NCI-H524 treated with DMSO at 0.1 percent for 48 hours (cell line): Measurements from ENCODE around the gene FAM222A.

Experiments used
- DNase-seq: peaks from one replicate; lab custom pipeline; 2025; lab: John Stamatoyannopoulos, UW

The FAM222A gene

GRCh38 chr12:109738209-109738608, 24.6 kb downstream of the FAM222A start:
- DNase-seq, result no peak

DNA sequence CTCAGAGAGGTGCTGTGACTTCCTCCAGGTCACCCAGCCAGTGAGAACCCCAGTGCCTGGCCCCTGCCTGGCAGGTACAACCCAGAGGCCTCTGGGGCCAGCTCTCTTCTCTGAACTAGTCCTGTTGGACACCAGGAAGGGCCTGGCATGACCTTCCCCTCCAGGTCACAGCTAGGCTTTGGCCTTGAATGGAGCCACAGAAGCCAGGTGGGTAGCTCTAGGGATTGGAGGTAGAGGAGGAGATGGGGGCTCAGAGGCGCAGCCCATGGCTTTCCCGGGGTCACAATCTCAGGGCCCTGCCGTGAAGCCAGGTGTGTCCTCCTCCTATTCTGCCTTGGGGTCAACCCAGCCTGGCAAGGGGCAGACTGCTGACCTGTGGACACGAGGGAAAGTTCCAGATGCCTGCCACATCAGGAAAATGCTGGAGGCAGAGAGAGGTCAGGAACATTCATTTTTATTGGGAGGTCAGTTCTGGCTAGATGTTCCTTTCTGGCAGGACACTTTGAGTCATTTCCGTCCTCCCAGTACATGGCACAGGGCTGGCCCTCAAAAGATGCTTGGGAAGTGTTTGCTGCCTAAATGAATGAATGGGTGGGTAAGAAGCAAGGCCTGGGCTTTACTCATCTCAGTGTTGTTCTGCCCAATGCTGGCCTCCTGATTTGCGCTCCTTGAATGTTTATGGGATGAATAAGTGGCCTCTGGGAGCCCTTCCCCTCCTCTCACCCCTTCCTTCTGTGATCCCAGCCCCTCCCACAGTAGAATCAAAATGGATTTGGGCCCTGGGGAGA, 25.4 kb downstream of the FAM222A start:
- DNase-seq, result no peak

DNA sequence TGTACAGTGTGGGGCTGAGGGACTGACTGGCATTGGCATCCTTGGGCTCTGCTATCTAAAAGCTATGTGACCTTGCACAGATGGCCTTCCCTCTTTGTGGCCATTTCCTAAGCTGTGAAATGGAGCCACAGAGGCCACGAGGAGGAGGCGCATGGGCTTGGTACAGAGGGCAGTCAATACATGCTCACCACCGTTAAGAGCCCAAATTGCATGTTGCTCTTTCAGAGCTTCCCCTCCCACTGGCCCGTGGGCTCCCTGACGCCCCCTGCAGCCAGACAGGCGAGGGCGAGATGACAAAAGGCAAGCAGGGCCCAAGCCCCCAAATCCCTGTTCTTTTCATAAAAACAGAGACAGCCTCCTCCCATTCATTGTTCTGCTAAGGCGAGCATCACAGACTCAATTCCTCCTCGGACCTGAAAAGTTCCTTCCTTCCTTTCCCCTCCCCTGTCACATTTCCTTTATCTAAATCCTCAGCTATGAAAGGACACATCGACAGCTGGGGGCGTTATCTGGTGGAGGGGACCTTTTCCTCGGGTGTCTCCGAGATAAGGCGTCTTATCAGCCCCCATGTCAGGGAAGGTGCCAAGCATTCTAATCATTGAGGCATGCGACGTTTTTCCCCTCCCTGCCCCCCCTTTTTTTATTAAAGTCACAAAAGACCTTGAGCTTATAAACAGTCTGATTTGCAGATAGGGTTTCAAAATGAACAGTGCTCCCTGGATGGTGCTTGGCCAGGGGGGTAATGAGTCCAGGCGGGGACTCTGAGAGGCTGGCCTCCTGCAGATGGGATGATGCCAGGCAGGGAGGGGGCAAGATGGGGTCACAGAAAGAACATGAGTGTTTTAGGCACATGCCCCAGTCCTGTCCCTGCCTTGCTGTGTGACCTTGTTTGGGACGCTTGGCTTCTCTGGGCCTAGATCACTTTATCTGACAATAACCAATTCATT, 26.4 kb downstream of the FAM222A start:
- DNase-seq, result no peak

DNA sequence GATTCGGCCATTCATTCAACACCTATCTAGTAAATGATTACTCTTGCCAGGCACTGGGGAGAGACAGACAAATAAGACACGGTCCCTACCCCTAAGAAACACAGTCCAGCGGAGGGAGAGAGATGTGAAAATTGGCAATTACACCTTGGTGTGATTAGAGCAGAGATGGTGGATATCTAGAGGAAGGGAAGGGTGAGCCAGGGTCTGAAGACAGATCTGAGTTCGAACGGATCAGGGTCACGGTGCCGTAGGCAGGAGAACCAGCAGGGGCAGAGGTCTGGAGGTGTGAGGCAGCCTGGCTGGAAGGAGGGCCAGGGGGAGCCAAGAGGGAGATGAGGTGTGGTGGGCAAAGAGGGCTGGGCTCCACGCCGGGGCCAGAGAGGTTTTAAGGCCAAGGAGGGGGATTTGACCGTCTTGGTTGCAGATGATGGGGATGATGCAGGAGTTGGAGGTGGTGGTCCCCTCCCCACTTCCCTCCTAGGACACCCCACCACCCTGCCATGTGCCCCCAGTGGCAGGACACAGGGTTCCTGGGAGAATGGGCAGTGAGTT, 27.1 kb downstream of the FAM222A start:
- no peak for DNase-seq

DNA sequence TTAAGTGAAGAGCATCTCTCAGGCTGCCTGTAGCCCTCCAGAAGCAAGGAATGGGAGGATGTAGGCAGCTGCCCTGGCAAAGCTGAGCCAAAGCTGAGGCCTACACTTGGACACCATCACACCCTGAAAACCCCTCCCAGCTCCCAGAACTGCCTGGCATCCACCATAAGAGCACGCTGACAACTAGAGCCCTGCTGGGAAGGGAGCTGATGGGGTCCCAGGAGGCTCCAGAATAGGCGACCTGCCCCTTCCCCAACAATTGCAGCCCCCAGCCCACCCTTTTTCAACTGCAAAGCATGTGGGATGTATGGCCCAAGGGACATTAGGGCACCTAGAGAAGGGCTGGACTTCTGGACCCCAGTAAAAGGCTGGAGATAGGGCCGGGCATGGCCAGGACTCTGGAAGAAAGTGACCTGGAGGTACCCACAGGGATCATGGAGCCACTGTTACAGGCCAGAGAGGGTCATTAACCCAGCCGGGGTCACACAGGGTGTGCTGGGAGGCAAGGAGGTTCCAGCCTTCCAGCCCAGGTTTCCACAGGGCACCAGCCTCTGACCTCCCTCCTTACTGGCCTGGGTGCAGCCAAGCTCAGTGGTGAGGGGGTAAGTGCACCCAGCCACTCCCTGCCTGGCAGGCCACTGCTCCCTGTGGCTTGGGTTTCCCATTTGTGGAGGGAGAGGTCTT, 27.8 kb downstream of the FAM222A start:
- no peak for DNase-seq

GRCh38 chr12:109741970-109742703, 28.5 kb downstream of the FAM222A start:
- DNase-seq, result no peak

GRCh38 chr12:109743076-109743910, 29.7 kb downstream of the FAM222A start:
- DNase-seq, result no peak

GRCh38 chr12:109744026-109744425, 30.4 kb downstream of the FAM222A start:
- DNase-seq, result no peak

DNA sequence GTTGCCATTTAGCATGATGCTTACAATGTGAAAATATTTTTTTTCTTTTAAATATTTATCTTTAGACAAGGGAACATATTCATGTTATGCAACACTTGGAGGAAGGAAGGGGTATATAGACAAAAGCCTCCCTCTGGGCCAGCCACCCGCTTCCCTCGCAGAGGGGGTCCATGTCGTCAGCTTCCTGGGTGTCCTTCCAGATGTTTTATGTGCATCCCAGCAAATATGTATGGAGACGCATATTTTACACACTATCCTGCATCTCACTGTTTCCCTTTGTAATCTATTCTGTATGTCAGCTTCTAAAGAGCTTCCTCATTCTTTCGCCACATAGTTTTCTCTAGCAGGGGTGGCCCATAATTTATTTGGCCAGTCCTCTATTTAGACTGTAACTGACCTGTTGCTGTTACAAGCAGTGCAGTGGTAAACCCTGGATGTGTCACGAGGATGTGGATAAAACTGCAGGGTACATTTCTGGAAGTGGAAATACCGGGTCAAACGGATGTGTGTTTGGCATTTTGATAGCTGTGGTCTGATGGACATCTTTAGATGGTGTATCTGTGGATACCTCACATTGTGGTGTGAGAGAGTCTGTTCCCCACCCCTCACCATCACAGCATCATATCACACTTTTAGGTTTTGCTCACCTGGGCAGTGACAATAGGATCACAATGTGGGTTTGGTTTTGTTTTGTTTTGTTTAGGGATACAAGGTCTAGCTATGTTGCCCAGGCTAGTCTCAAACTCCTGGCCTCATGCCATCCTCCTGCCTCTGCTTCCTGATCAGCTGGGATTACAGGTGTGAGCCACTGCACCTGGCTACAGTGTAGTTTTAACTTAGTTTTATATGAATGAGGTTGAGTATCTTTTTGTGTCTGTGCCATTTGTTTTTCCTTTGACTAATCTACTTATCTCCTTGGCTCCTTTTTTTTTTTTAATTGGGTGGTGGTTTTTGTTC, 31.6 kb downstream of the FAM222A start:
- DNase-seq, result no peak

DNA sequence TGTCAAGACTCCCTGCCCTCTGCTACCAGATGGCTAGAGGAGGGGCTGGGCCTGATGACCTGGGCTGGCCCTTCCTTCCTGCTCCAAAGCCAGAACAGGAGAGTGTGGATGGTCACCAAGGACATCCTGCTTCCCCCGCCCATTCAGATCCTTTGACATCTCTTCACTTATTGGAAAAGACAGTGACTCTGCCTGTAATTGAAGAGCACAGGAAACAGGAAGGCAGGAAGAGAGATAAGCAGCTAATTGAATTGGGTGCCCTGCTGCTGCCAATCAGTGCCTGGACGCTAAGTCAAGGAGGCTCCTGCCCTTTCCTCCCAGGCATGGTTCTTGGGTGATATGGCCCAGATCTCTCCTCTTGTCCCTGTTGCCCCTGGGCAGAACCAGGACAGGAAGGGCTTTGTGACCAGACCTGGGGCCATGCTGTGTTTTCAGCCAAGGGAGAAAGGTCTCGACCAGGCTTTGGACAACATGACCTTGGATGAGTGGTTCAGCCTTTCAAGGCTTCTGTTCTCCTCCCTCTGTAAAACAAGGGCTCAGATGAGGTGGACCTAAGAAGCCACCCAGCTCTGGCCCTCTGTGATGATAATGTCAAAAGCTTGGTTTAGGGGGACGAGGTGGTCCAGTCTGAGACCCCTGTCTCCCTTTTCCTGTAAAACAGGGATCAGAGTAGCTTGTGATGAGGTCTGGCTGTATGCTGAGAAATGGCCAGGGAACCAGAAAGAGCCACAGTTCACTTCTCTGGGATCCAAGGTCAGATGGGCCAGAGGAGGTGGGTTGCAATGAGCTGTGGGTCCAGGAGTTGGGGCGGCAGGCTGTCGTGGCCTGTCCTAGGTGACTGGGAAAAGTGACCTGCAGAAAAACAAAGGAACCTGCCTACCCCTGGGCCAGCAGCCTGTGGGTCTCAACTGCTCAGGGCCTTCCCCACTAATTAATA, 38.8 kb downstream of the FAM222A start:
- no peak for DNase-seq

DNA sequence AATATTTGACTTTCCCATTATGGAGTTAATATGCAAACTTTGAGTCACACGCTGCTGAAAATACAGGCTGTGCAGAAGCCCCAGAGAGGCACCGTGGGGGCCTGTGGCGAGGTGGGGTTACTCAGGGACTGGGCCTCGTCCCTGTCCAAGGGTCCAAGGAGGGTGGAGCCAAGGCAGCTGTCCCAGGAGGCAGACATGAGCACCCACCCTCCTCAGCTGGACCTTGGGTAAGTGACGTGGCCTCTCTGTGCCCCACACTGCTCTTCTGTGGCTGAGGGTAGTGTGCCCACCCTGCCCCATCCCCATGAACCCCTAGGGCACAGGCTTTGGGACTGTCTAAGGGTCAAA, 39.4 kb downstream of the FAM222A start:
- no peak for DNase-seq

DNA sequence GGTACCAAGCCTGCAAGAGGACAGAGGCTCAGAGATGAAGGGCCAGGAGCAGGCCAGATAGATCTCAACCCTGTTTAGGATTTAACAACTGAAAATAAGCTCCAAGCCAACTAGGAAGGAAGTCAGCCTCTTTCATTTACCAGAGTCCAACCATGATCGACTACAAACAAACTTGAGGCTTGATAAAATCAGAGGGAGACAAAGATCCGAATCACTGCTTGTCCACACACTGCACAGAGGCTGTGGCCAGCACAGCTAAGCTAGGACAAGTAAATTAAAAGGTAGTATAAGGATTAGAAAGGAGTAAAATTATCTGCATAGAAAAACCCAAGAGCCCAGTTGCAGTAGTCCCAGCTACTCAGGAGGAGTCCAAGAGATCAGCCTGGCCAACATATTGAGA, 40.3 kb downstream of the FAM222A start:
- DNase-seq, result no peak

DNA sequence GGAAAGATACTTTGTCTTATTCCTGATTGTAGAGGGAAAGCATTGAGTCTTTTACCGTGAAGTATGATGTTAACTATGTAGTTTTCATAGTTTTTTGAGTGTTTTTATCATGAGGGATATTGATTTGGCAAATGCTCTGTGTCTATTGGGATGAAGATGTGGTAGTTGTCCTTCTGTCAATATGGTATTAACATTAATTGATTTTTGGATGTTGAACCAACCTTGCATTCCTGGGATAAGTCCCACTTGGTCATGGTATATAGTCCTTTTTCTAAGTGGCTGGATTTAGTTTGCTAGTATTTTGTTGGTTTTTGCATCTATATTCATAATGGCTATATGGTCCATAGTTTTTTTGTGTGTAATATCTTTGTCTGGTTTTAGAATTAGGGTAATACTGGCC, 42.8 kb downstream of the FAM222A start:
- no peak for DNase-seq

DNA sequence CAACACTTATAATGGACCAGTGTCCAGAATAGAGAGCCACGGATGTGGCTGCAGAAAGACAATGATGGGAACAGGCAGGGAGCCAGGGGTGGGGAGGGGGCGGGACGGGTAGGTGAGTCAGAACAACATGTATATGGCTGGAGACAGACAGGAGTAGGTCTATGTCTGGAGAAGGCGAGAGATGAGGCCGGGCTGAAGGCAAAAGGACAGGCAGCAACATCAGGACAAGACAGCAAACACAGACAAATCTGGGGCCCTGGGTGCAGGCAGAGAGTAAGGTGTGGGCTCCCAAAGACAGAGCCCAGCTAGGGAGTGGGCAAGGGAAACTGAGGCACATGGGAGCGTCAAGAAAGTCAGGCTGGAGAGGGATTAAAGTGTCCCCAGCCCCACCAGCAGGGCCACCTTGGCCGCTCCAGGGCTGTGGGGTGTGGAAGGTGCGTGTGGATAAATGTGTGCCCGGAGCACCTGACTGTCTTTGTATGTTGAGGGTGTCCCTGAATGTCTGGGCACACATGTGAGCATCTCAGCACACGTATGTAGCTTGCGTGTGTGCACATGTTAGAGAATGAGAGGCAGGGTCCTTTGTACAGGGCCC, 44.1 kb downstream of the FAM222A start:
- no peak for DNase-seq

GRCh38 chr12:109758426-109759420, 45.1 kb downstream of the FAM222A start:
- DNase-seq, result no peak

GRCh38 chr12:109759595-109759994, 46.0 kb downstream of the FAM222A start:
- DNase-seq, result no peak
